Measurements from ENCODE around the gene DNAH6. TPM values are rescaled to one million over a fixed set of nuclear protein-coding genes. Genes with fewer than 3 reads are reported as not detected.

Gene DNAH6
- total and polyA plus RNA-seq, 9 of the 15 experiments (the other 6 are each of a cell fraction or from before 2014, with no cell fraction given): 0.01 to 0.04 (median 0.01) TPM; not detected in 5

DNA sequence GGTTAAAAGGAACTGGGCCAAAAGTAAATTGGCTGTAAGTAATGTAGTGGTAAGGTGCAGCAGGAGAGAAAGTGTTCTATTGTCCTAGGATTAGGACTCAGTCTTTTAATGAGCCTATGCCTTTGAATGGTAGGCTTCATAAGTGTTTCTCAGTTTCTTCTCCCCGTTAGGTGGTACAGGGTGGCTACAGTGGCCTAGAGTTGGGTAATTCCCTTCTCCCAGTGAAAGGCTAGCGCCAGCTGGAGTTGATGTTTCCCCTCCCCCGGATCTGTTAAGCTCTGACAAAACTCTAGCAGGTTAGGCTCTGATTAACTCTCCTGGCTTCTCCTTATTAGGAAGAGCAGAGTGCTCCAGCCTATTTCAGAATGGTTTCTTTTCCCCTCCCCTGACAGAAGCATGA, 127.7 kb downstream of the DNAH6 start:
- FAIRE-seq: no peak
- no peaks in the 10 kb centered on the region for H3K4me1 ChIP-seq (replicated peaks in 1 of 2; ENCODE audit: control insufficient read depth in 2 of 2, insufficient read depth in 2 of 2, low read length in 2 of 2)
- BruUV-seq (replicated peaks): no TSS peak
- no peak for DNase-seq (ENCODE audit: extremely low read depth in 1 of 4, low spot score in 3 of 4)
- no peak for ATAC-seq
- in situ Hi-C loops (cut with MboI) (no loop called here), intact Hi-C loops (cut with micrococcal nuclease) (no loop called here)
- POLR2A ChIA-PET: no interaction called here
- CTCF ChIA-PET (ENCODE audit: low intra/inter-chr PET ratio): no interaction called here
- H4K20me1 ChIP-seq (replicated peaks; ENCODE audit: control insufficient read depth, insufficient read depth, low read length): no peaks in the 10 kb centered on the region
- WGBS (ENCODE audit: insufficient coverage, low coverage, missing lambda C conversion rate): 0% methylated on average over 3 of the region's 3 CpGs
- H3K79me2 ChIP-seq (ENCODE audit: control insufficient read depth, insufficient read depth, low read length): no peaks in the 10 kb centered on the region
- H2AFZ ChIP-seq (ENCODE audit: low read depth, low read length): no peak overlapping the region
- no peaks in the 10 kb centered on the region for H3K9me3 ChIP-seq (replicated peaks; ENCODE audit: control insufficient read depth, insufficient read depth, low read depth, low read length)
- no peaks in the 10 kb centered on the region for H3K9me1 ChIP-seq (ENCODE audit: control insufficient read depth, insufficient read depth, low read length)
- no peaks in the 10 kb centered on the region for H3K27me3 ChIP-seq (ENCODE audit: control insufficient read depth in 2 of 2, insufficient read depth in 2 of 2, low read length in 2 of 2)
- no peak overlapping the region for H3K4me3 ChIP-seq
- H3K36me3 ChIP-seq (ENCODE audit: control insufficient read depth, insufficient read depth, low read length): no peaks in the 10 kb centered on the region
- H3K27ac ChIP-seq (ENCODE audit: extremely low read depth, low read depth, low read length): no peak overlapping the region
- H3K9ac ChIP-seq (ENCODE audit: insufficient read depth in 1 of 2, low read depth in 2 of 2, low read length in 2 of 2): no peak overlapping the region
- no peak overlapping the region for H3K4me2 ChIP-seq (ENCODE audit: insufficient read depth, low read length)
- no peak for TF ChIP-seq RHOXF2B (CRISPR knock-in tag; conservative IDR thresholded peaks at IDR 0.05)
- TF ChIP-seq MCM2 (IDR thresholded peaks at IDR 0.05; ENCODE audit: low read depth): no peak
- no peak for TF ChIP-seq ZSCAN32 (CRISPR knock-in tag; IDR thresholded peaks at IDR 0.05)
- TF ChIP-seq HCFC1 (IDR thresholded peaks at IDR 0.05; ENCODE audit: low read depth, low read length): no peak
- no peak for TF ChIP-seq MYNN (IDR thresholded peaks at IDR 0.05)
- no peak for TF ChIP-seq MYNN (CRISPR knock-in tag; IDR thresholded peaks at IDR 0.05)
- TF ChIP-seq, protein P1, sequence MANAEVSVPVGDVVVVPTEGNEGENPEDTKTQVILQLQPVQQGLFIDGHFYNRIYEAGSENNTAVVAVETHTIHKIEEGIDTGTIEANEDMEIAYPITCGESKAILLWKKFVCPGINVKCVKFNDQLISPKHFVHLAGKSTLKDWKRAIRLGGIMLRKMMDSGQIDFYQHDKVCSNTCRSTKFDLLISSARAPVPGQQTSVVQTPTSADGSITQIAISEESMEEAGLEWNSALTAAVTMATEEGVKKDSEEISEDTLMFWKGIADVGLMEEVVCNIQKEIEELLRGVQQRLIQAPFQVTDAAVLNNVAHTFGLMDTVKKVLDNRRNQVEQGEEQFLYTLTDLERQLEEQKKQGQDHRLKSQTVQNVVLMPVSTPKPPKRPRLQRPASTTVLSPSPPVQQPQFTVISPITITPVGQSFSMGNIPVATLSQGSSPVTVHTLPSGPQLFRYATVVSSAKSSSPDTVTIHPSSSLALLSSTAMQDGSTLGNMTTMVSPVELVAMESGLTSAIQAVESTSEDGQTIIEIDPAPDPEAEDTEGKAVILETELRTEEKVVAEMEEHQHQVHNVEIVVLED (CRISPR knock-in tag; IDR thresholded peaks at IDR 0.05): no peak
- TF ChIP-seq ZNF696 (CRISPR knock-in tag; conservative IDR thresholded peaks at IDR 0.05): no peak
- TF ChIP-seq, protein P2, sequence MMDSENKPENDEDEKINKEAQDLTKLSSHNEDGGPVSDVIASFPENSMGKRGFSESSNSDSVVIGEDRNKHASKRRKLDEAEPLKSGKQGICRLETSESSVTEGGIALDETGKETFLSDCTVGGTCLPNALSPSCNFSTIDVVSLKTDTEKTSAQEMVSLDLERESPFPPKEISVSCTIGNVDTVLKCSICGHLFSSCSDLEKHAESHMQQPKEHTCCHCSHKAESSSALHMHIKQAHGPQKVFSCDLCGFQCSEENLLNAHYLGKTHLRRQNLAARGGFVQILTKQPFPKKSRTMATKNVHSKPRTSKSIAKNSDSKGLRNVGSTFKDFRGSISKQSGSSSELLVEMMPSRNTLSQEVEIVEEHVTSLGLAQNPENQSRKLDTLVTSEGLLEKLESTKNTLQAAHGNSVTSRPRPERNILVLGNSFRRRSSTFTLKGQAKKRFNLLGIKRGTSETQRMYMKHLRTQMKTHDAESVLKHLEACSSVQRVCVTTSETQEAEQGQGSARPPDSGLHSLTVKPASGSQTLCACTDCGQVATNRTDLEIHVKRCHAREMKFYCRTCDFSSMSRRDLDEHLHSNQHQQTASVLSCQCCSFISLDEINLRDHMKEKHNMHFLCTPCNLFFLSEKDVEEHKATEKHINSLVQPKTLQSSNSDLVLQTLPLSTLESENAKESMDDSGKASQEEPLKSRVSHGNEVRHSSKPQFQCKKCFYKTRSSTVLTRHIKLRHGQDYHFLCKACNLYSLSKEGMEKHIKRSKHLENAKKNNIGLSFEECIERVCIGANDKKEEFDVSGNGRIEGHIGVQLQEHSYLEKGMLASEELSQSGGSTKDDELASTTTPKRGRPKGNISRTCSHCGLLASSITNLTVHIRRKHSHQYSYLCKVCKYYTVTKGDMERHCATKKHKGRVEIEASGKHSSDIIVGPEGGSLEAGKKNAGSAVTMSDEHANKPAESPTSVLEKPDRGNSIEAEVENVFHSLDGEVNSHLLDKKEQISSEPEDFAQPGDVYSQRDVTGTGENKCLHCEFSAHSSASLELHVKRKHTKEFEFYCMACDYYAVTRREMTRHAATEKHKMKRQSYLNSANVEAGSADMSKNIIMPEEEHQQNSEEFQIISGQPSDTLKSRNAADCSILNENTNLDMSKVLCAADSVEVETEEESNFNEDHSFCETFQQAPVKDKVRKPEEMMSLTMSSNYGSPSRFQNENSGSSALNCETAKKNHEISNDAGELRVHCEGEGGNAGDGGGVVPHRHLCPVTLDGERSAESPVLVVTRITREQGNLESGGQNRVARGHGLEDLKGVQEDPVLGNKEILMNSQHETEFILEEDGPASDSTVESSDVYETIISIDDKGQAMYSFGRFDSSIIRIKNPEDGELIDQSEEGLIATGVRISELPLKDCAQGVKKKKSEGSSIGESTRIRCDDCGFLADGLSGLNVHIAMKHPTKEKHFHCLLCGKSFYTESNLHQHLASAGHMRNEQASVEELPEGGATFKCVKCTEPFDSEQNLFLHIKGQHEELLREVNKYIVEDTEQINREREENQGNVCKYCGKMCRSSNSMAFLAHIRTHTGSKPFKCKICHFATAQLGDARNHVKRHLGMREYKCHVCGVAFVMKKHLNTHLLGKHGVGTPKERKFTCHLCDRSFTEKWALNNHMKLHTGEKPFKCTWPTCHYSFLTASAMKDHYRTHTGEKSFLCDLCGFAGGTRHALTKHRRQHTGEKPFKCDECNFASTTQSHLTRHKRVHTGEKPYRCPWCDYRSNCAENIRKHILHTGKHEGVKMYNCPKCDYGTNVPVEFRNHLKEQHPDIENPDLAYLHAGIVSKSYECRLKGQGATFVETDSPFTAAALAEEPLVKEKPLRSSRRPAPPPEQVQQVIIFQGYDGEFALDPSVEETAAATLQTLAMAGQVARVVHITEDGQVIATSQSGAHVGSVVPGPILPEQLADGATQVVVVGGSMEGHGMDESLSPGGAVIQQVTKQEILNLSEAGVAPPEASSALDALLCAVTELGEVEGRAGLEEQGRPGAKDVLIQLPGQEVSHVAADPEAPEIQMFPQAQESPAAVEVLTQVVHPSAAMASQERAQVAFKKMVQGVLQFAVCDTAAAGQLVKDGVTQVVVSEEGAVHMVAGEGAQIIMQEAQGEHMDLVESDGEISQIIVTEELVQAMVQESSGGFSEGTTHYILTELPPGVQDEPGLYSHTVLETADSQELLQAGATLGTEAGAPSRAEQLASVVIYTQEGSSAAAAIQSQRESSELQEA (IDR thresholded peaks at IDR 0.05; ENCODE audit: low read depth): no peak
- TF ChIP-seq NBN (IDR thresholded peaks at IDR 0.05; ENCODE audit: low read depth): no peak
- TF ChIP-seq ZNF778 (CRISPR knock-in tag; IDR thresholded peaks at IDR 0.05): no peak
- no peak for TF ChIP-seq MED1 (CRISPR knock-in tag; IDR thresholded peaks at IDR 0.05; ENCODE audit: borderline replicate concordance)
- TF ChIP-seq ESRRB (CRISPR knock-in tag; IDR thresholded peaks at IDR 0.05; ENCODE audit: borderline replicate concordance): no peak
- no peak for TF ChIP-seq DIDO1 (tag; IDR thresholded peaks at IDR 0.05; ENCODE audit: low read depth)
- TF ChIP-seq, protein P3, sequence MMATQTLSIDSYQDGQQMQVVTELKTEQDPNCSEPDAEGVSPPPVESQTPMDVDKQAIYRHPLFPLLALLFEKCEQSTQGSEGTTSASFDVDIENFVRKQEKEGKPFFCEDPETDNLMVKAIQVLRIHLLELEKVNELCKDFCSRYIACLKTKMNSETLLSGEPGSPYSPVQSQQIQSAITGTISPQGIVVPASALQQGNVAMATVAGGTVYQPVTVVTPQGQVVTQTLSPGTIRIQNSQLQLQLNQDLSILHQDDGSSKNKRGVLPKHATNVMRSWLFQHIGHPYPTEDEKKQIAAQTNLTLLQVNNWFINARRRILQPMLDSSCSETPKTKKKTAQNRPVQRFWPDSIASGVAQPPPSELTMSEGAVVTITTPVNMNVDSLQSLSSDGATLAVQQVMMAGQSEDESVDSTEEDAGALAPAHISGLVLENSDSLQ (IDR thresholded peaks at IDR 0.05): no peak
